Upper lobe of left lung (tissue), 6 donors: Measurements from ENCODE around the gene OSBPL8. TPM values are rescaled to one million over a fixed set of nuclear protein-coding genes. Genes with fewer than 3 reads are reported as not detected.

Source experiments
- ATAC-seq, 2 donors: fragments of 200-7000 bp; cut with Tn5 transposase; one replicate each; pipeline ENCODE4 v1.9.1; 2022; ENCODE audit warnings: mild to moderate bottlenecking in 2 of 2, moderate library complexity in 2 of 2; ENCODE audit not compliant: low FRiP score in 2 of 2
- DNase-seq, 2 donors: peaks; one replicate each; pipeline ENCODE4 v3.0.0-alpha.2; 2019 to 2020
- H3K27ac ChIP-seq, 4 donors: fragments of 200-600 bp; sonication (generic); one replicate each; pipeline ENCODE4 v1.5.1; 2016 to 2019
- H3K27me3 ChIP-seq, 4 donors: fragments of 200-600 bp; sonication (generic); one replicate each; pipeline ENCODE4 v1.5.1; 2017 to 2019
- H3K36me3 ChIP-seq, 4 donors: fragments of 200-600 bp; sonication (generic); one replicate each; pipeline ENCODE4 v1.5.1; 2016 to 2019
- H3K4me1 ChIP-seq, 4 donors: fragments of 200-600 bp; sonication (generic); one replicate each; pipeline ENCODE4 v1.5.1; 2018 to 2019
- H3K4me3 ChIP-seq, 4 donors: fragments of 200-600 bp; sonication (generic); one replicate each; pipeline ENCODE4 v1.5.1; 2017 to 2019; ENCODE audit warnings: mild to moderate bottlenecking in 2 of 4, moderate library complexity in 1 of 4
- H3K9me3 ChIP-seq, 4 donors: fragments of 200-600 bp; sonication (generic); one replicate each; pipeline ENCODE4 v1.5.1; 2018 to 2019
- CTCF ChIP-seq, 6 experiments: fragments of 450-650 bp in 4 of 6; fragments of 200-600 bp in 2 of 6; sonication (generic) in 2 of 6; IDR thresholded peaks; one replicate each; pipeline ENCODE4 v1.5.1; 2016 to 2019; ENCODE audit warnings: antibody characterized with exemption in 6 of 6
- EP300 ChIP-seq, 4 donors: sonication (generic); formaldehyde crosslinking; IDR thresholded peaks; one replicate each; pipeline ENCODE4 v1.5.1; 2017; ENCODE audit warnings: antibody characterized with exemption in 4 of 4, control low read depth in 2 of 4
- POLR2A ChIP-seq, 4 donors: fragments of 450-650 bp; IDR thresholded peaks; one replicate each; pipeline ENCODE4 v1.5.1; 2016 to 2017; ENCODE audit warnings: antibody characterized with exemption in 4 of 4, mild to moderate bottlenecking in 2 of 4
- POLR2AphosphoS5 ChIP-seq, 2 donors: sonication (generic); formaldehyde crosslinking; IDR thresholded peaks; one replicate each; pipeline ENCODE4 v1.5.1; 2017; ENCODE audit warnings: antibody characterized with exemption in 2 of 2
- WGBS, 2 donors: methylation state at CpG; one replicate each; pipeline ENCODE4 v1.1.5; 2017 to 2018; 5-methylcytosine and 5-hydroxymethylcytosine counted together
- total RNA-seq, 6 donors: library from RNA; depleted of rRNA in 4 of 6; stranded (reverse); fragments of >200 nt in 4 of 6; gene quantifications; one replicate each; pipeline versions ENCODE4 v1.1.0 to v1.2.1, GENCODE V29; 2016 to 2021
- donor health status: DM: no; HTN: no; CAD: no; lungs with moderate emphysema.
- donor health status: DM: no; HTN: yes; CAD: no; lungs with severe emphysema.

OSBPL8 gene
- total RNA-seq, 6 donors from 2014 or later, result 35.6 to 103 (median 73.3) TPM

- 85 to 91% methylated on average over 3 of the region's 3 CpGs for WGBS, 2 donors
- Histone ChIP-seq H3K36me3 (no peaks in the 10 kb centered on the region), H3K9me3 (no peaks in the 10 kb centered on the region), H3K4me3 (no peak overlapping the region), H3K27me3 (no peaks in the 10 kb centered on the region), H3K4me1 (peaks cover 27 to 55% (median 32%) of the 10 kb centered on the region in 4 donors), H3K27ac (no peak overlapping the region)
- ATAC-seq (no peak), DNase-seq (no peak)
- no peak for TF ChIP-seq CTCF (IDR thresholded peaks at IDR 0.05)
- no peak for TF ChIP-seq EP300 (IDR thresholded peaks at IDR 0.05)
- no peak for TF ChIP-seq POLR2AphosphoS5 (IDR thresholded peaks at IDR 0.05)
- TF ChIP-seq POLR2A (IDR thresholded peaks at IDR 0.05), result no peak
Observed at GRCh38 chr12:76552343-76552938, 7.1 kb downstream of the OSBPL8 start.

- Histone ChIP-seq H3K36me3 (no peaks in the 10 kb centered on the region), H3K27me3 (no peaks in the 10 kb centered on the region), H3K9me3 (no peaks in the 10 kb centered on the region), H3K4me1 (peaks cover 23 to 55% (median 31%) of the 10 kb centered on the region in 4 donors), H3K27ac (no peak overlapping the region), H3K4me3 (no peak overlapping the region)
- WGBS, 2 donors, result 89 to 91% methylated on average over 5 of the region's 5 CpGs
- TF ChIP-seq POLR2A (IDR thresholded peaks at IDR 0.05) (no peak), EP300 (IDR thresholded peaks at IDR 0.05) (no peak), POLR2AphosphoS5 (IDR thresholded peaks at IDR 0.05) (no peak), CTCF (IDR thresholded peaks at IDR 0.05) (no peak)
- DNase-seq (no peak), ATAC-seq (no peak)
Observed at GRCh38 chr12:76551482-76551888, 8.1 kb downstream of the OSBPL8 start.

GRCh38 chr12:76549131-76549530, 10.4 kb downstream of the OSBPL8 start:
- no peak for ATAC-seq
- TF ChIP-seq EP300 (IDR thresholded peaks at IDR 0.05) (no peak), CTCF (IDR thresholded peaks at IDR 0.05) (no peak), POLR2A (IDR thresholded peaks at IDR 0.05) (no peak), POLR2AphosphoS5 (IDR thresholded peaks at IDR 0.05) (no peak)
- H3K4me3 ChIP-seq, result no peak overlapping the region
- no peaks in the 10 kb centered on the region for H3K36me3 ChIP-seq
- H3K27ac ChIP-seq, result no peak overlapping the region
- no peaks in the 10 kb centered on the region for H3K9me3 ChIP-seq
- peaks cover 20 to 51% (median 24%) of the 10 kb centered on the region in 4 donors for H3K4me1 ChIP-seq
- WGBS, 2 donors, result 83 to 90% methylated on average over 4 of the region's 4 CpGs
- no peaks in the 10 kb centered on the region for H3K27me3 ChIP-seq
- no peak for DNase-seq

- no peak for DNase-seq
- no peak for ATAC-seq
- H3K36me3 ChIP-seq, result no peaks in the 10 kb centered on the region
- TF ChIP-seq POLR2A (IDR thresholded peaks at IDR 0.05), result no peak
- TF ChIP-seq CTCF (IDR thresholded peaks at IDR 0.05), result no peak
- TF ChIP-seq EP300 (IDR thresholded peaks at IDR 0.05), result no peak
- no peak for TF ChIP-seq POLR2AphosphoS5 (IDR thresholded peaks at IDR 0.05)
- H3K4me3 ChIP-seq, result no peak overlapping the region
- no peak overlapping the region for H3K27ac ChIP-seq
- peaks cover 19 to 55% (median 22%) of the 10 kb centered on the region in 4 donors for H3K4me1 ChIP-seq
- H3K27me3 ChIP-seq, result no peaks in the 10 kb centered on the region
- WGBS, 2 donors, result 83 to 88% methylated on average over 3 of the region's 3 CpGs
- H3K9me3 ChIP-seq, result no peaks in the 10 kb centered on the region
Observed at GRCh38 chr12:76548222-76548837, 11.2 kb downstream of the OSBPL8 start.

GRCh38 chr12:76547526-76547925, 12.0 kb downstream of the OSBPL8 start:
- no peak for TF ChIP-seq POLR2A (IDR thresholded peaks at IDR 0.05)
- no peaks in the 10 kb centered on the region for H3K36me3 ChIP-seq
- ATAC-seq (no peak), DNase-seq (no peak)
- peaks cover 16 to 52% (median 21%) of the 10 kb centered on the region in 4 donors for H3K4me1 ChIP-seq
- no peaks in the 10 kb centered on the region for H3K9me3 ChIP-seq
- H3K27me3 ChIP-seq, result no peaks in the 10 kb centered on the region
- H3K4me3 ChIP-seq, result no peak overlapping the region
- WGBS, 2 donors, result 76 to 89% methylated on average over 1 of the region's 1 CpG
- no peak overlapping the region for H3K27ac ChIP-seq
